H1 (cell line): ENCODE data around the gene BRCC3. TPM values are rescaled to one million over a fixed set of nuclear protein-coding genes. Genes with fewer than 3 reads are reported as not detected.

Source experiments
- CTCF ChIA-PET: fragments of 300-600 bp; sonication (Branson Sonifier 250); formaldehyde crosslinking; loops from one replicate; lab custom pipeline; 2021; ENCODE audit not compliant: partially characterized antibody; lab: Charles Lee
- POLR2A ChIA-PET: fragments of 300-600 bp; sonication (Branson Sonifier 250); formaldehyde crosslinking; loops from one replicate; lab custom pipeline; 2021; ENCODE audit warnings: inconsistent platforms; ENCODE audit not compliant: partially characterized antibody; lab: Charles Lee
- DNase-seq, 2 experiments: peaks; one replicate each; pipeline versions ENCODE4 v3.0.0 to v3.0.0-alpha.2; 2010 to 2022; ENCODE audit warnings: low spot score in 2 of 2, low read depth in 1 of 2, mixed read lengths in 1 of 2
- FAIRE-seq: peaks from 2 replicates; lab custom pipeline; 2011; peaks lifted over from hg19 to GRCh38; lab: Jason Lieb, UNC
- H2AFZ ChIP-seq: 2 replicates; pipeline ENCODE4 v1.8.1; 2012; ENCODE audit warnings: low read length, inconsistent platforms
- H2AK5ac ChIP-seq: 2 replicates; pipeline ENCODE4 v1.6.1; 2013; ENCODE audit warnings: low read depth, low read length
- H2BK120ac ChIP-seq: replicated peaks from 2 replicates; pipeline ENCODE3; 2013; ENCODE audit warnings: low read depth, low read length, inconsistent platforms
- H2BK12ac ChIP-seq: 2 replicates; pipeline ENCODE4 v1.6.1; 2013; ENCODE audit warnings: low read depth, low read length
- H2BK15ac ChIP-seq: 2 replicates; pipeline ENCODE4 v1.6.1; 2013; ENCODE audit warnings: low read length
- H2BK20ac ChIP-seq: 2 replicates; pipeline ENCODE4 v1.6.1; 2013; ENCODE audit warnings: low read length
- H2BK5ac ChIP-seq: 2 replicates; pipeline ENCODE4 v1.6.1; 2013; ENCODE audit warnings: low read depth, low read length
- H3K14ac ChIP-seq: 2 replicates; pipeline ENCODE4 v1.6.1; 2013; ENCODE audit warnings: inconsistent platforms; ENCODE audit not compliant: insufficient read length
- H3K18ac ChIP-seq: 2 replicates; pipeline ENCODE4 v1.6.1; 2013; ENCODE audit warnings: low read length; ENCODE audit errors: extremely low read depth
- H3K23ac ChIP-seq: 2 replicates; pipeline ENCODE4 v1.6.1; 2013; ENCODE audit warnings: inconsistent platforms; ENCODE audit not compliant: insufficient read length
- H3K23me2 ChIP-seq: 2 replicates; pipeline ENCODE4 v1.6.1; 2013; ENCODE audit warnings: low read depth, low read length
- H3K27ac ChIP-seq: 2 replicates; pipeline ENCODE4 v1.6.1; 2011; ENCODE audit warnings: low read depth, low read length, inconsistent platforms
- H3K27me3 ChIP-seq, 4 experiments: replicated peaks in 1 of 4; 1 replicate in 1 of 4; 2 replicates in 3 of 4; pipeline versions ENCODE4 v1.6.1 to v1.8.1; 2011 to 2013; ENCODE audit warnings: low read length in 3 of 4, mild to moderate bottlenecking in 3 of 4, inconsistent platforms in 2 of 4, mixed read lengths in 2 of 4, moderate library complexity in 1 of 4; ENCODE audit not compliant: control insufficient read depth in 3 of 4, insufficient read depth in 3 of 4; ENCODE audit errors: extremely low read depth in 1 of 4
- H3K36me3 ChIP-seq, 4 experiments: 2 replicates each; pipeline versions ENCODE4 v1.6.1 to v1.8.1; 2011 to 2013; ENCODE audit warnings: mild to moderate bottlenecking in 4 of 4, low read length in 3 of 4, moderate library complexity in 2 of 4, control low read depth in 1 of 4, inconsistent platforms in 1 of 4; ENCODE audit not compliant: insufficient read depth in 4 of 4, control insufficient read depth in 2 of 4
- H3K4ac ChIP-seq: replicated peaks from 2 replicates; pipeline ENCODE3; 2013; ENCODE audit warnings: low read length, low read depth, mixed read lengths, inconsistent platforms; ENCODE audit not compliant: insufficient read length
- H3K4me1 ChIP-seq, 4 experiments: replicated peaks in 1 of 4; 1 replicate in 1 of 4; 2 replicates in 3 of 4; pipeline versions ENCODE4 v1.6.1 to v1.8.1; 2011 to 2013; ENCODE audit warnings: low read length in 3 of 4, inconsistent platforms in 2 of 4, mixed read lengths in 1 of 4; ENCODE audit not compliant: insufficient read depth in 4 of 4, control insufficient read depth in 3 of 4
- H3K4me2 ChIP-seq, 2 experiments: 2 replicates each; pipeline versions ENCODE4 v1.6.1 to v1.8.1; 2011 to 2013; ENCODE audit warnings: low read depth in 2 of 2, low read length in 2 of 2, control low read depth in 1 of 2, inconsistent platforms in 1 of 2, mild to moderate bottlenecking in 1 of 2; ENCODE audit not compliant: insufficient read depth in 1 of 2
- H3K4me3 ChIP-seq, 4 experiments: fragments of 200-600, 300-600 bp in 1 of 4; sonication (generic), shearing (Covaris generic), sonication (Bioruptor Twin) in 1 of 4; 2 replicates each; pipeline versions ENCODE4 v1.5.1 to v1.8.1; 2011 to 2016; ENCODE audit warnings: low read length in 4 of 4, low read depth in 3 of 4, control low read depth in 2 of 4, inconsistent platforms in 2 of 4, mild to moderate bottlenecking in 2 of 4, mixed read lengths in 1 of 4, moderate library complexity in 1 of 4; ENCODE audit not compliant: insufficient read depth in 2 of 4; ENCODE audit errors: extremely low read depth in 1 of 4
- H3K56ac ChIP-seq: replicated peaks from 2 replicates; pipeline ENCODE3; 2013; ENCODE audit warnings: low read depth, mild to moderate bottlenecking, mixed read lengths, low read length, inconsistent platforms; ENCODE audit not compliant: insufficient read length
- H3K79me1 ChIP-seq: 2 replicates; pipeline ENCODE4 v1.6.1; 2013; ENCODE audit warnings: low read depth, low read length, control low read depth
- H3K79me2 ChIP-seq, 2 experiments: 2 replicates each; pipeline versions ENCODE4 v1.6.1 to v1.8.1; 2012 to 2013; ENCODE audit warnings: low read length in 2 of 2, mild to moderate bottlenecking in 2 of 2, inconsistent platforms in 1 of 2; ENCODE audit not compliant: insufficient read depth in 2 of 2, control insufficient read depth in 1 of 2
- H3K9ac ChIP-seq, 4 experiments: replicated peaks in 1 of 4; 1 replicate in 1 of 4; 2 replicates in 3 of 4; pipeline versions ENCODE4 v1.6.1 to v1.8.1; 2011 to 2013; ENCODE audit warnings: low read depth in 3 of 4, low read length in 3 of 4, control low read depth in 2 of 4, mild to moderate bottlenecking in 2 of 4, moderate library complexity in 2 of 4, inconsistent platforms in 1 of 4; ENCODE audit errors: extremely low read depth in 1 of 4
- H3K9me3 ChIP-seq, 2 experiments: 2 replicates each; pipeline versions ENCODE4 v1.6.1 to v1.8.1; 2012 to 2013; ENCODE audit warnings: mild to moderate bottlenecking in 2 of 2, moderate library complexity in 2 of 2, control low read depth in 1 of 2, inconsistent platforms in 1 of 2, low read depth in 1 of 2, low read length in 1 of 2, mixed read lengths in 1 of 2; ENCODE audit not compliant: insufficient read depth in 2 of 2
- H4K20me1 ChIP-seq, 2 experiments: replicated peaks in 1 of 2; 2 replicates each; pipeline versions ENCODE3 to v1.8.1; 2011 to 2013; ENCODE audit warnings: inconsistent platforms in 2 of 2, low read length in 2 of 2, mild to moderate bottlenecking in 1 of 2; ENCODE audit not compliant: insufficient read depth in 2 of 2, control insufficient read depth in 1 of 2
- H4K5ac ChIP-seq: 2 replicates; pipeline ENCODE4 v1.6.1; 2013; ENCODE audit warnings: low read length, low read depth, mixed read lengths, inconsistent platforms; ENCODE audit not compliant: insufficient read length
- H4K8ac ChIP-seq: 2 replicates; pipeline ENCODE4 v1.8.0; 2013; ENCODE audit warnings: mild to moderate bottlenecking, moderate library complexity, low read length, inconsistent platforms; ENCODE audit not compliant: insufficient read depth; ENCODE audit errors: extremely low read depth
- H4K91ac ChIP-seq: replicated peaks from 2 replicates; pipeline ENCODE3; 2013; ENCODE audit warnings: low read length, mixed read lengths, inconsistent platforms; ENCODE audit not compliant: insufficient read length
- CREB1 ChIP-seq: IDR thresholded peaks from 2 replicates; pipeline ENCODE4 v1.6.1; 2012; ENCODE audit warnings: inconsistent platforms
- EP300 ChIP-seq, 2 experiments: IDR thresholded peaks; 1 replicate in 1 of 2; 2 replicates in 1 of 2; pipeline ENCODE4 v1.6.1; 2011 to 2012; ENCODE audit warnings: low read depth in 2 of 2, low read length in 2 of 2, mild to moderate bottlenecking in 2 of 2, borderline replicate concordance in 1 of 2, inconsistent platforms in 1 of 2, moderate library complexity in 1 of 2
- EZH2 ChIP-seq: fragments of 200-600 bp; sonication (generic); IDR thresholded peaks from 2 replicates; pipeline ENCODE4 v1.7.1; 2012; ENCODE audit warnings: low read depth, mild to moderate bottlenecking, moderate library complexity, low read length, inconsistent platforms; ENCODE audit not compliant: severe bottlenecking
- FOSL1 ChIP-seq: IDR thresholded peaks from 2 replicates; pipeline ENCODE4 v1.6.1; 2011; ENCODE audit warnings: mild to moderate bottlenecking, low read depth, low read length, moderate library complexity; ENCODE audit not compliant: insufficient read depth
- JUND ChIP-seq: IDR thresholded peaks from 2 replicates; pipeline ENCODE4 v1.6.1; 2011; ENCODE audit warnings: mild to moderate bottlenecking, improper control_type of control experiment, low read length
- NANOG ChIP-seq: IDR thresholded peaks from 2 replicates; pipeline ENCODE4 v1.6.1; 2011; ENCODE audit warnings: low read length, low read depth, mild to moderate bottlenecking, inconsistent platforms; ENCODE audit not compliant: insufficient read depth, poor library complexity, severe bottlenecking
- SIRT6 ChIP-seq: IDR thresholded peaks from one replicate; pipeline ENCODE4 v1.7.1; 2012; ENCODE audit warnings: low read length, inconsistent platforms
- SP1 ChIP-seq: IDR thresholded peaks from 2 replicates; pipeline ENCODE4 v1.6.1; 2011; ENCODE audit warnings: low read depth, low read length
- SRF ChIP-seq: IDR thresholded peaks from 2 replicates; pipeline ENCODE4 v1.6.1; 2011; ENCODE audit warnings: mild to moderate bottlenecking, low read depth, low read length, moderate library complexity
- USF2 ChIP-seq: IDR thresholded peaks from 2 replicates; pipeline ENCODE4 v1.6.1; 2011; ENCODE audit warnings: low read length, improper control_type of control experiment
- WGBS, 2 experiments: shearing (Covaris generic) in 1 of 2; methylation state at CpG; one replicate each; pipeline versions ENCODE4 v1.1.6 to v1.1.7; 2013 to 2015; ENCODE audit warnings: low lambda C conversion rate in 2 of 2, mixed read lengths in 2 of 2, inconsistent platforms in 1 of 2, low coverage in 1 of 2, missing lambda C conversion rate in 1 of 2; ENCODE audit not compliant: insufficient replicate concordance in 2 of 2, insufficient coverage in 1 of 2, insufficient read length in 1 of 2; ENCODE audit errors: extremely low coverage in 1 of 2, missing lambda C conversion rate in 1 of 2; 5-methylcytosine and 5-hydroxymethylcytosine counted together
- polyA plus RNA-seq, 7 experiments: library from polyadenylated mRNA; depleted of rRNA in 3 of 7; stranded (reverse) in 5 of 7; unstranded in 2 of 7; fragments of >200 nt in 5 of 7; fragments of 200-250 nt in 2 of 7; gene quantifications; 1 replicate in 5 of 7; 2 replicates in 1 of 7; 4 replicates in 1 of 7; pipeline versions ENCODE4 v1.2.1 to v1.2.3, GENCODE V29; 2011 to 2013; ENCODE audit warnings: missing spikeins in 2 of 7, mixed read lengths in 2 of 7
- total RNA-seq: library from RNA; stranded (reverse); fragmentation: NEBNext Ultra II Directional; extraction: Animal tissue kit (Norgen Biotek cat#: 25700); gene quantifications from 2 replicates; pipeline ENCODE4 v1.2.1, GENCODE V29; 2021

Gene BRCC3
- total and polyA plus RNA-seq, 2 of the 8 experiments (the other 6 are each of a cell fraction or from before 2014, with no cell fraction given): 13.1 to 23.2 TPM

- H4K91ac ChIP-seq: no peak overlapping the region
- no peak overlapping the region for H2AK5ac ChIP-seq
- no peak overlapping the region for H2BK20ac ChIP-seq
- H3K27me3 ChIP-seq: no peaks in the 10 kb centered on the region
- H3K9ac ChIP-seq: no peak overlapping the region
- no peak overlapping the region for H3K18ac ChIP-seq
- H3K23ac ChIP-seq: no peak overlapping the region
- H2BK120ac ChIP-seq: no peak overlapping the region
- H2AFZ ChIP-seq: no peak overlapping the region
- H2BK5ac ChIP-seq: no peak overlapping the region
- DNase-seq (no peak), FAIRE-seq (no peak)
- no peak overlapping the region for H2BK12ac ChIP-seq
- no peaks in the 10 kb centered on the region for H4K20me1 ChIP-seq
- H4K8ac ChIP-seq: no peak overlapping the region
- no peak overlapping the region for H2BK15ac ChIP-seq
- POLR2A ChIA-PET: no interaction called here
- no peak overlapping the region for H4K5ac ChIP-seq
- H3K36me3 ChIP-seq: no peaks in the 10 kb centered on the region; a peak in 1 of 8 replicates
- H3K4me3 ChIP-seq: no peak overlapping the region
- no peaks in the 10 kb centered on the region for H3K23me2 ChIP-seq
- no peak overlapping the region for H3K14ac ChIP-seq
- CTCF ChIA-PET: interaction anchor here (3.8 kb wide), 1 partner anchor 8 kb away, joined by 15 read pairs; no protein-coding TSS in a partner anchor
- no peaks in the 10 kb centered on the region for H3K4me1 ChIP-seq
- H3K9me3 ChIP-seq: no peaks in the 10 kb centered on the region
- H3K79me2 ChIP-seq: no peaks in the 10 kb centered on the region
- H3K4ac ChIP-seq: no peak overlapping the region
- 91% methylated on average over 3 of the region's 3 CpGs; no CpG with 5 or more reads in 1 of the 2 experiments for WGBS, 2 experiments
- no peaks in the 10 kb centered on the region for H3K79me1 ChIP-seq
- TF ChIP-seq SP1 (no peak), EZH2 (no peak), SIRT6 (no peak), NANOG (no peak), CREB1 (no peak), SRF (no peak), FOSL1 (no peak), EP300 (IDR thresholded peaks at IDR 0.05; ENCODE audit: borderline replicate concordance in 1 of 2, low read depth in 2 of 2, low read length in 2 of 2) (no peak), USF2 (no peak), JUND (no peak)
- no peak overlapping the region for H3K56ac ChIP-seq
- no peak overlapping the region for H3K4me2 ChIP-seq
- no peak overlapping the region for H3K27ac ChIP-seq
These were observed 17.7 kb upstream of the BRCC3 start for GRCh38 chrX:155053656-155054055.
